HCT116 (cell line): ENCODE data around the gene KHK. TPM values are rescaled to one million over a fixed set of nuclear protein-coding genes. Genes with fewer than 3 reads are reported as not detected.

Source experiments
- ATAC-seq: fragments of 200-7000 bp; cut with Tn5 transposase; 2 replicates; pipeline ENCODE4 v1.9.1; 2020; ENCODE audit warnings: mild to moderate bottlenecking, moderate library complexity
- BruUV-seq: library from RNA; stranded (reverse); fragments of 400-500 nt; replicated peaks from 2 replicates; lab custom pipeline; 2021; lab: Mats Ljungman, UMichigan
- CTCF ChIA-PET: fragments of 300-600 bp; sonication (Branson Sonifier 250); formaldehyde crosslinking; loops from one replicate; lab custom pipeline; 2021; ENCODE audit warnings: antibody characterized with exemption; lab: Charles Lee
- POLR2A ChIA-PET: fragments of 300-600, 350-600 bp; sonication (Branson Sonifier 250); formaldehyde crosslinking; loops from one replicate; lab custom pipeline; 2021; ENCODE audit warnings: antibody characterized with exemption; lab: Charles Lee
- RAD21 ChIA-PET, 2 experiments: fragments of 300-600 bp; sonication (Branson Sonifier 250); formaldehyde crosslinking; loops; one replicate each; lab custom pipeline; 2023; ENCODE audit warnings: low total read pairs in 2 of 2; ENCODE audit not compliant: uncharacterized antibody in 2 of 2, unreplicated experiment in 2 of 2, low non-redundant PET in 1 of 2; lab: Charles Lee
- DNase-seq: peaks from one replicate; pipeline ENCODE4 v3.0.0-alpha.2; 2010; ENCODE audit warnings: low read depth, low spot score
- H2AFZ ChIP-seq: fragments of 200-600 bp; shearing (Covaris generic), sonication (generic); 2 replicates; pipeline ENCODE4 v1.6.1; 2017; ENCODE audit warnings: low read depth, mixed run types, mixed read lengths, antibody characterized with exemption, low read length; ENCODE audit not compliant: poor library complexity, severe bottlenecking
- H3K27ac ChIP-seq: 2 replicates; pipeline ENCODE4 v1.5.1; 2012; ENCODE audit warnings: low read depth, low read length
- H3K27me3 ChIP-seq: fragments of 200-600 bp; sonication (generic); 2 replicates; pipeline ENCODE4 v1.6.1; 2016; ENCODE audit warnings: mixed run types, low read length, mixed read lengths; ENCODE audit not compliant: insufficient read depth
- H3K36me3 ChIP-seq, 2 experiments: fragments of 200-500 bp in 1 of 2; fragments of 200-600 bp in 1 of 2; sonication (Bioruptor generic) in 1 of 2; sonication (generic) in 1 of 2; 2 replicates each; pipeline versions ENCODE4 v1.5.1 to v1.6.1; 2014 to 2016; ENCODE audit warnings: low read length in 2 of 2, inconsistent platforms in 1 of 2, mixed read lengths in 1 of 2, mixed run types in 1 of 2; ENCODE audit not compliant: insufficient read depth in 2 of 2, control insufficient read depth in 1 of 2
- H3K4me1 ChIP-seq, 2 experiments: fragments of 200-600 bp in 1 of 2; sonication (generic) in 1 of 2; 2 replicates each; pipeline versions ENCODE4 v1.5.1 to v1.6.1; 2012 to 2017; ENCODE audit warnings: low read length in 2 of 2, inconsistent platforms in 1 of 2, mild to moderate bottlenecking in 1 of 2, mixed read lengths in 1 of 2, mixed run types in 1 of 2, moderate library complexity in 1 of 2; ENCODE audit not compliant: insufficient read depth in 2 of 2, control insufficient read depth in 1 of 2
- H3K4me2 ChIP-seq: fragments of 200-600 bp; sonication (generic); 2 replicates; pipeline ENCODE4 v1.6.1; 2017; ENCODE audit warnings: mixed run types, low read length, mixed read lengths
- H3K4me3 ChIP-seq, 2 experiments: fragments of 200-600 bp in 1 of 2; sonication (generic) in 1 of 2; replicated peaks in 1 of 2; 2 replicates each; pipeline ENCODE4 v1.5.1; 2011 to 2016; ENCODE audit warnings: low read length in 2 of 2, control low read depth in 1 of 2, low read depth in 1 of 2, mild to moderate bottlenecking in 1 of 2, mixed read lengths in 1 of 2, mixed run types in 1 of 2
- H3K79me2 ChIP-seq: fragments of 200-600 bp; sonication (generic); 2 replicates; pipeline ENCODE4 v1.6.1; 2017; ENCODE audit warnings: mild to moderate bottlenecking, mixed run types, low read length, moderate library complexity, mixed read lengths; ENCODE audit not compliant: insufficient read depth
- H3K9ac ChIP-seq: fragments of 200-600 bp; sonication (generic); 2 replicates; pipeline ENCODE4 v1.6.1; 2016; ENCODE audit warnings: low read length, mixed read lengths
- H3K9me2 ChIP-seq: fragments of 200-600 bp; sonication (generic), shearing (Covaris generic); 2 replicates; pipeline ENCODE4 v1.6.1; 2017; ENCODE audit warnings: mixed run types, mild to moderate bottlenecking, moderate library complexity; ENCODE audit not compliant: insufficient read depth
- H3K9me3 ChIP-seq, 2 experiments: fragments of 200-500 bp in 1 of 2; fragments of 200-600 bp in 1 of 2; sonication (Bioruptor generic) in 1 of 2; sonication (generic) in 1 of 2; 2 replicates each; pipeline ENCODE4 v1.6.1; 2014 to 2017; ENCODE audit warnings: low read length in 2 of 2, mixed read lengths in 2 of 2, inconsistent platforms in 1 of 2, low read depth in 1 of 2, mild to moderate bottlenecking in 1 of 2, mixed run types in 1 of 2, moderate library complexity in 1 of 2; ENCODE audit not compliant: control insufficient read depth in 1 of 2, insufficient read depth in 1 of 2
- H4K20me1 ChIP-seq: fragments of 200-600 bp; sonication (generic), shearing (Covaris generic); 2 replicates; pipeline ENCODE4 v1.6.1; 2017; ENCODE audit warnings: mixed run types, mild to moderate bottlenecking, moderate library complexity; ENCODE audit not compliant: insufficient read depth
- CEBPB ChIP-seq: IDR thresholded peaks from 2 replicates; pipeline ENCODE4 v1.6.1; 2012; ENCODE audit warnings: low read depth
- CTCF ChIP-seq, 3 experiments: fragments of 200-600 bp in 1 of 3; sonication (generic) in 1 of 3; IDR thresholded peaks in 2 of 3; conservative IDR thresholded peaks in 1 of 3; 2 replicates each; pipeline ENCODE4 v1.5.1; 2012 to 2017; ENCODE audit warnings: low read depth in 2 of 3, low read length in 2 of 3, antibody characterized with exemption in 1 of 3, borderline replicate concordance in 1 of 3, control low read depth in 1 of 3, mild to moderate bottlenecking in 1 of 3, mixed read lengths in 1 of 3, mixed run types in 1 of 3, moderate library complexity in 1 of 3; ENCODE audit not compliant: insufficient read depth in 1 of 3
- EGR1 ChIP-seq: IDR thresholded peaks from 2 replicates; pipeline ENCODE4 v1.6.1; 2012; ENCODE audit warnings: low read depth
- ELF1 ChIP-seq: IDR thresholded peaks from 2 replicates; pipeline ENCODE4 v1.6.1; 2012; ENCODE audit warnings: low read depth, borderline replicate concordance
- EZH2 ChIP-seq: fragments of 200-600 bp; sonication (generic); IDR thresholded peaks from 2 replicates; pipeline ENCODE4 v1.6.1; 2017; ENCODE audit warnings: antibody characterized with exemption, mixed run types
- FOSL1 ChIP-seq: IDR thresholded peaks from 2 replicates; pipeline ENCODE4 v1.6.1; 2012; ENCODE audit warnings: low read depth
- JUND ChIP-seq: IDR thresholded peaks from 2 replicates; pipeline ENCODE4 v1.6.1; 2012
- POLR2AphosphoS5 ChIP-seq: IDR thresholded peaks from 2 replicates; pipeline ENCODE4 v1.6.1; 2011; ENCODE audit warnings: mild to moderate bottlenecking, low read depth, low read length, moderate library complexity
- SP1 ChIP-seq: IDR thresholded peaks from 2 replicates; pipeline ENCODE4 v1.6.1; 2012; ENCODE audit warnings: low read depth
- TCF7L2 ChIP-seq: IDR thresholded peaks from 2 replicates; pipeline ENCODE4 v1.7.0; 2011; ENCODE audit warnings: borderline replicate concordance, inconsistent platforms; ENCODE audit not compliant: insufficient read depth, insufficient read length; ENCODE audit errors: extremely low read depth
- ZBTB33 ChIP-seq: IDR thresholded peaks from 2 replicates; pipeline ENCODE4 v1.6.1; 2011; ENCODE audit warnings: mild to moderate bottlenecking, low read length, moderate library complexity; ENCODE audit not compliant: insufficient replicate concordance; ENCODE audit errors: extremely low read depth
- intact Hi-C: fragments of 100-400 bp; cut with micrococcal nuclease; formaldehyde crosslinking; loops from 2 replicates; pipeline ENCODE4 v1.10.0; 2022
- total RNA-seq: library from RNA; stranded (reverse); gene quantifications from one replicate; pipeline ENCODE4 v1.2.1, GENCODE V29; 2021; ENCODE audit not compliant: unreplicated experiment
- TF ChIP-seq, protein P1 (sequence below): IDR thresholded peaks from 2 replicates; pipeline ENCODE4 v1.6.1; 2012; ENCODE audit warnings: low read depth
- TF ChIP-seq, protein P2 (sequence below): IDR thresholded peaks from 2 replicates; pipeline ENCODE4 v1.6.1; 2012
- TF ChIP-seq, protein P3 (sequence below): IDR thresholded peaks from 2 replicates; pipeline ENCODE4 v1.6.1; 2012

The KHK gene
- total RNA-seq, 1 experiment from 2014 or later: 6.7 TPM

DNA sequence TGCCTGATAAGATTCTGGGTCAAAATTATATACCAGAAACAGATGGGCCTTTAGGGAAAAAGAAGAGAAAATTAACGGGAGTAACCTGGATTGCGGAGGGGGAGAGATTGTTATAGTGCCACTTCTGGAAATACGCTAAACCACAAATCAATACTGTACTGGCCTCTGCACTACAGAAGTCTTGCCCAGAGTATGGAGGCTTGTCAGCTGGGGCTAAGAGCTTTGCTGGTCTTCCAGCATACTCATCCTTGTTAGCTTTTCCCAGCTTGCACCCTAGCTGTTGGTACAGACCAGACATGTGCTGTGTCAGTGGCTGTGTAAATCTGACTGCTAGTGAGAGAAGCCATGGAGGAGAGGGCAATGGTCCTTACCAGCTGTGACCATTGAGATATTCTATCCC, 26.2 kb upstream of the KHK start:
- POLR2A ChIA-PET: no interaction called here

More for the DNA sequence above, 26.2 kb upstream of the KHK start:
- Histone ChIP-seq H2AFZ (no peak overlapping the region), H3K4me3 (no peak overlapping the region), H3K27ac (no peak overlapping the region), H3K79me2 (no peaks in the 10 kb centered on the region), H3K4me2 (no peak overlapping the region), H4K20me1 (no peaks in the 10 kb centered on the region), H3K9me3 (no peaks in the 10 kb centered on the region), H3K36me3 (peaks cover 6 to 11% of the 10 kb centered on the region in 2 experiments; a peak in 2 of 4 replicates), H3K4me1 (no peaks in the 10 kb centered on the region), H3K9ac (no peak overlapping the region), H3K27me3 (no peaks in the 10 kb centered on the region), H3K9me2 (no peaks in the 10 kb centered on the region)
- no peak for ATAC-seq
- intact Hi-C loops: no loop called here
- RAD21 ChIA-PET: no interaction called here
- BruUV-seq: no TSS peak
- DNase-seq: no peak
- TF ChIP-seq EGR1: no peak
- TF ChIP-seq CEBPB: no peak
- no peak for TF ChIP-seq ELF1
- TF ChIP-seq EZH2: no peak
- no peak for TF ChIP-seq ZBTB33
- TF ChIP-seq POLR2AphosphoS5: no peak
- TF ChIP-seq, protein P1, sequence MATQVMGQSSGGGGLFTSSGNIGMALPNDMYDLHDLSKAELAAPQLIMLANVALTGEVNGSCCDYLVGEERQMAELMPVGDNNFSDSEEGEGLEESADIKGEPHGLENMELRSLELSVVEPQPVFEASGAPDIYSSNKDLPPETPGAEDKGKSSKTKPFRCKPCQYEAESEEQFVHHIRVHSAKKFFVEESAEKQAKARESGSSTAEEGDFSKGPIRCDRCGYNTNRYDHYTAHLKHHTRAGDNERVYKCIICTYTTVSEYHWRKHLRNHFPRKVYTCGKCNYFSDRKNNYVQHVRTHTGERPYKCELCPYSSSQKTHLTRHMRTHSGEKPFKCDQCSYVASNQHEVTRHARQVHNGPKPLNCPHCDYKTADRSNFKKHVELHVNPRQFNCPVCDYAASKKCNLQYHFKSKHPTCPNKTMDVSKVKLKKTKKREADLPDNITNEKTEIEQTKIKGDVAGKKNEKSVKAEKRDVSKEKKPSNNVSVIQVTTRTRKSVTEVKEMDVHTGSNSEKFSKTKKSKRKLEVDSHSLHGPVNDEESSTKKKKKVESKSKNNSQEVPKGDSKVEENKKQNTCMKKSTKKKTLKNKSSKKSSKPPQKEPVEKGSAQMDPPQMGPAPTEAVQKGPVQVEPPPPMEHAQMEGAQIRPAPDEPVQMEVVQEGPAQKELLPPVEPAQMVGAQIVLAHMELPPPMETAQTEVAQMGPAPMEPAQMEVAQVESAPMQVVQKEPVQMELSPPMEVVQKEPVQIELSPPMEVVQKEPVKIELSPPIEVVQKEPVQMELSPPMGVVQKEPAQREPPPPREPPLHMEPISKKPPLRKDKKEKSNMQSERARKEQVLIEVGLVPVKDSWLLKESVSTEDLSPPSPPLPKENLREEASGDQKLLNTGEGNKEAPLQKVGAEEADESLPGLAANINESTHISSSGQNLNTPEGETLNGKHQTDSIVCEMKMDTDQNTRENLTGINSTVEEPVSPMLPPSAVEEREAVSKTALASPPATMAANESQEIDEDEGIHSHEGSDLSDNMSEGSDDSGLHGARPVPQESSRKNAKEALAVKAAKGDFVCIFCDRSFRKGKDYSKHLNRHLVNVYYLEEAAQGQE: no peak
- TF ChIP-seq, protein P2, sequence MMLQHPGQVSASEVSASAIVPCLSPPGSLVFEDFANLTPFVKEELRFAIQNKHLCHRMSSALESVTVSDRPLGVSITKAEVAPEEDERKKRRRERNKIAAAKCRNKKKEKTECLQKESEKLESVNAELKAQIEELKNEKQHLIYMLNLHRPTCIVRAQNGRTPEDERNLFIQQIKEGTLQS: no peak
- TF ChIP-seq CTCF (IDR thresholded peaks at IDR 0.05 in 2 of 3, conservative IDR thresholded peaks at IDR 0.05 in 1 of 3; ENCODE audit: borderline replicate concordance in 1 of 3, insufficient read depth in 1 of 3, low read depth in 2 of 3, low read length in 2 of 3): no peak
- no peak for TF ChIP-seq TCF7L2
- TF ChIP-seq, protein P3, sequence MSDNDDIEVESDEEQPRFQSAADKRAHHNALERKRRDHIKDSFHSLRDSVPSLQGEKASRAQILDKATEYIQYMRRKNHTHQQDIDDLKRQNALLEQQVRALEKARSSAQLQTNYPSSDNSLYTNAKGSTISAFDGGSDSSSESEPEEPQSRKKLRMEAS: no peak
- no peak for TF ChIP-seq SP1
- no peak for TF ChIP-seq JUND
- no peak for TF ChIP-seq FOSL1
- CTCF ChIA-PET: no interaction called here
